K562 treated with DMSO at 1 percent for 48 hours (cell line): ENCODE measurements around the gene FBXO28. TPM values are rescaled to one million over a fixed set of nuclear protein-coding genes. Genes with fewer than 3 reads are reported as not detected.

Experiments used
- total RNA-seq: library from RNA; unstranded; fragments of 300-600 nt; gene quantifications from 2 replicates; pipeline ENCODE4 v1.2.3, GENCODE V29; 2022; ENCODE audit warnings: low replicate concordance; ENCODE audit errors: extremely low read depth

FBXO28 gene
- not detected in 2 replicates for total RNA-seq

GRCh38 chr1:224113918-224114786 lies at the start of gene FBXO28:
FBXO28 (plus strand) TSS chr1:224114111; CDS start chr1:224114130, 19 bp downstream.

GRCh38 chr1:224182866-224183590 lies 69.1 kb downstream of the FBXO28 start, which contains the start of gene DEGS1:
DEGS1 (plus strand) TSS chr1:224183240; CDS start chr1:224183337, 97 bp downstream.

Other genes with a start within 250 kb of the FBXO28 start
- not detected in 2 replicates for gene DEGS1, start 69.1 kb downstream of the FBXO28 start, total RNA-seq
- not detected in 2 replicates for gene NVL, start 216.1 kb downstream of the FBXO28 start, total RNA-seq
- gene CNIH4, start 242.8 kb downstream of the FBXO28 start, total RNA-seq: not detected in 2 replicates